ENCODE results near the gene NADK2.

DNA sequence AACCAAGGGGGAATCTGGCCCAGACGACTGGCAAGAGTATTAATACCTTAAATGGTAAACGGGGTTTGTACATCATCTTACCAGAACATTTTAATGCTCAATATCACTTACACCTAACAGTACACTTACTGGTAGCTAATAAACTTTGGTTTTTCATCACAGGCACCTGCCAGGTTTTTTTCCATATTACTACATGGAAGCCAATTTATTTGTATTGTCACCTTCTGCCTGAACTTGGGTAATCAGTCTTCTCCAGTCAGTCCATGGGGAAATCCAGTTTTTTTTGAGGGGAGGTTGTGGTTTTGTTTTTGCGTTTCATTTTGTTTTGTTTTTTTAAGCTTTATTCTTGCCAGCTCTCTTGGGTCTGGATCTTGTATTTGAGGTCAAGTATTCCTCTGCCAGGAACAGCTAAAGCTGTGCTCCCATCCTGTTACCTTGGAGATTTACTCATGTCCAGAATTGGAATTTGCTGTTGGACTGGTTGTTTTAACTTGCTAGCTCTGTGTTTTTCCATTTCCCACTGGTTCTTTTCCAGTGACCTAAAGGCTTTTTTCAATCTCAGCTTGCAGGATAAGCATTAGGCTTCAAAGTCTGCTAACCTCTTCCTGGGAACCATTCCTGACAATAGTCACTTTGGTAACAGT, 11.1 kb upstream of the NADK2 start:
- TF ChIP-seq, protein P1, sequence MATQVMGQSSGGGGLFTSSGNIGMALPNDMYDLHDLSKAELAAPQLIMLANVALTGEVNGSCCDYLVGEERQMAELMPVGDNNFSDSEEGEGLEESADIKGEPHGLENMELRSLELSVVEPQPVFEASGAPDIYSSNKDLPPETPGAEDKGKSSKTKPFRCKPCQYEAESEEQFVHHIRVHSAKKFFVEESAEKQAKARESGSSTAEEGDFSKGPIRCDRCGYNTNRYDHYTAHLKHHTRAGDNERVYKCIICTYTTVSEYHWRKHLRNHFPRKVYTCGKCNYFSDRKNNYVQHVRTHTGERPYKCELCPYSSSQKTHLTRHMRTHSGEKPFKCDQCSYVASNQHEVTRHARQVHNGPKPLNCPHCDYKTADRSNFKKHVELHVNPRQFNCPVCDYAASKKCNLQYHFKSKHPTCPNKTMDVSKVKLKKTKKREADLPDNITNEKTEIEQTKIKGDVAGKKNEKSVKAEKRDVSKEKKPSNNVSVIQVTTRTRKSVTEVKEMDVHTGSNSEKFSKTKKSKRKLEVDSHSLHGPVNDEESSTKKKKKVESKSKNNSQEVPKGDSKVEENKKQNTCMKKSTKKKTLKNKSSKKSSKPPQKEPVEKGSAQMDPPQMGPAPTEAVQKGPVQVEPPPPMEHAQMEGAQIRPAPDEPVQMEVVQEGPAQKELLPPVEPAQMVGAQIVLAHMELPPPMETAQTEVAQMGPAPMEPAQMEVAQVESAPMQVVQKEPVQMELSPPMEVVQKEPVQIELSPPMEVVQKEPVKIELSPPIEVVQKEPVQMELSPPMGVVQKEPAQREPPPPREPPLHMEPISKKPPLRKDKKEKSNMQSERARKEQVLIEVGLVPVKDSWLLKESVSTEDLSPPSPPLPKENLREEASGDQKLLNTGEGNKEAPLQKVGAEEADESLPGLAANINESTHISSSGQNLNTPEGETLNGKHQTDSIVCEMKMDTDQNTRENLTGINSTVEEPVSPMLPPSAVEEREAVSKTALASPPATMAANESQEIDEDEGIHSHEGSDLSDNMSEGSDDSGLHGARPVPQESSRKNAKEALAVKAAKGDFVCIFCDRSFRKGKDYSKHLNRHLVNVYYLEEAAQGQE (IDR thresholded peaks at IDR 0.05; ENCODE audit: insufficient replicate concordance, low read depth), result no peak
- TF ChIP-seq, protein P2, sequence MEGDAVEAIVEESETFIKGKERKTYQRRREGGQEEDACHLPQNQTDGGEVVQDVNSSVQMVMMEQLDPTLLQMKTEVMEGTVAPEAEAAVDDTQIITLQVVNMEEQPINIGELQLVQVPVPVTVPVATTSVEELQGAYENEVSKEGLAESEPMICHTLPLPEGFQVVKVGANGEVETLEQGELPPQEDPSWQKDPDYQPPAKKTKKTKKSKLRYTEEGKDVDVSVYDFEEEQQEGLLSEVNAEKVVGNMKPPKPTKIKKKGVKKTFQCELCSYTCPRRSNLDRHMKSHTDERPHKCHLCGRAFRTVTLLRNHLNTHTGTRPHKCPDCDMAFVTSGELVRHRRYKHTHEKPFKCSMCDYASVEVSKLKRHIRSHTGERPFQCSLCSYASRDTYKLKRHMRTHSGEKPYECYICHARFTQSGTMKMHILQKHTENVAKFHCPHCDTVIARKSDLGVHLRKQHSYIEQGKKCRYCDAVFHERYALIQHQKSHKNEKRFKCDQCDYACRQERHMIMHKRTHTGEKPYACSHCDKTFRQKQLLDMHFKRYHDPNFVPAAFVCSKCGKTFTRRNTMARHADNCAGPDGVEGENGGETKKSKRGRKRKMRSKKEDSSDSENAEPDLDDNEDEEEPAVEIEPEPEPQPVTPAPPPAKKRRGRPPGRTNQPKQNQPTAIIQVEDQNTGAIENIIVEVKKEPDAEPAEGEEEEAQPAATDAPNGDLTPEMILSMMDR (IDR thresholded peaks at IDR 0.05; ENCODE audit: insufficient read depth, low read length), result no peak
- TF ChIP-seq POLR2AphosphoS5 (IDR thresholded peaks at IDR 0.05; ENCODE audit: low read depth), result no peak

Data from HL-60 (cell line).